Activated CD4-positive, alpha-beta T cell treated with anti-CD3 and anti-CD28 coated beads, Interleukin-2, amount 50 U/mL, for 4 hours (primary cell): ENCODE data around the gene ADAMTS2.
A peak's percentile ranks its signal among the peaks of the same experiment; 100 is the strongest.

Source experiments
- DNase-seq, 2 experiments: peaks; one replicate each; pipeline ENCODE4 v3.0.0-alpha.2; 2020

ADAMTS2 gene

DNA sequence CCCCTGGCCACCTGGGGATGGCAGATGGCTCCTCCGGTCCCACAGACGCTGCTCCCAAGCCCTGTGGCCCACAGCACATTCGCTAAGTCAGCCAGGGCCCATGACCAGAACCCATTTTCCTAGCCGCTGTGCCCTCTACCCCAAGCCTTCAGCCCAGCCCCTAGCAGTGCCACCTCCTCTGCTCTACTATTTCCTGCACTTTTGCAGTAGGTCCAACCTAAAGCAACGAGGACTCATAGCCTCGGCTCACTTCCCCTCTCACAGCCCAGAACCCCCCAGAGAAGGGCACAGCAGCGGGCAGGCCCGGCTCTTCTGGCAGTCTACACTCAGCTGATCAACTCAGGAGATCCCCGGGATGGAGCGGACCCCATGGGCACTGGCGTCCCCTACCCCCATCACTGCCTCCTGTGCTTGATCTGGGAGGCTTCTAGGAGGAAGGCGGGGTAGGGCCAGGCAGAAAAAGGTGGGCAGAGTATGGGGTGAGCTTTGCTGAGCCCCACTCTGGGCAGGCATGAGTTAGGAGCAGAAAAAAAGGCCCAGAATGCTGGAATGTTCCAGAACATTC is 173.9 kb downstream of the ADAMTS2 start:
- no peak for DNase-seq

- no peak for DNase-seq
These were observed 174.7 kb downstream of the ADAMTS2 start for GRCh38 chr5:179170606-179171005.

GRCh38 chr5:179169836-179170235 is 175.4 kb downstream of the ADAMTS2 start:
- no peak for DNase-seq

GRCh38 chr5:179168664-179169063 is 176.6 kb downstream of the ADAMTS2 start:
- DNase-seq: no peak

GRCh38 chr5:179167871-179168451 is 177.3 kb downstream of the ADAMTS2 start:
- DNase-seq: no peak

DNA sequence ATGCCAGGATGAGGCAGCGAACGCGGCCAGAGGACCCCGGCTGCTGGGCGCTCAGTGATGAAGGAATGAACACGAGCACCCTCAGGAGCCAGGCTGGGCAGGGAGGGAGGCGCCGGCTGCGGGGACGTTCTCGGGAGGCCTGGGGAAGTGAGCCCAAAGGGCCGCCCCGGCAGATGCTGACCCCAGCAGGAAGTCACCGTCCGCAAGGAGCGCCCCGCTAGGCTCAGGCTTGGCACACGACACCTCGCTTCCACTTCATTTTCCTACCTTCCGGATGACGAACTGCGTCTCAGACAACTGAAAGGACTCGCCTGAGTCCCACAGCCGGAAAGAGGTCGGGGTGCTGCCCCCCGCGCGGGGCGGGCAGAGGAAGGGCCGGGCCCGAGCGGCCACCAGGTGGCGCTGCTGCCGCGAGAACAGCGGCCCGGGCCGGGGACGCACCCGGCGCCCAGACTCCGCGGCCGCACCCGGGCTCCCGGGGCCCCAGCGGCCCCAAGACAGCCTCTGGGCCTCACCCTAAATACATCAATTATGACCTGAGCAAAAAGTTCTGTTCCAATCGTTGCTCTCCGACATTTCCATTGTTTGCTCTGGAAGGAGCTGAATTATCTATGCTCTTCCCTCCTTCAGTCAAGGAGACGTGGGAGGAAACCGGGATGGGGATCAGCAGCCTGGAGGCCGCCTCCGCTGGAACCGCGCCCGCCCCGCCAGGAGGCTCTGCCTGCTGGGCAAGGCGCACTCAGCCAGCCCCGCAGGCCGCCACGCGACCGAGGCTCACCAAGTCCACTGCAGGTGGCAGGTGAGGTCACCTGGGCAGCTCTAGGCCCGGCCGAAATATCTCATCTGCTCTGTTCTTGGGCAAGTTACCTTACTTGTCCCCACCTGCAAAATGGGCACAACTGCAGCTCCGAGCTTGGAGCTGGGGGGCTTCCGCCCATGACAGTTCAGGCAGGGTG is 178.1 kb downstream of the ADAMTS2 start:
- peak; percentile 41 to 42 for DNase-seq

DNA sequence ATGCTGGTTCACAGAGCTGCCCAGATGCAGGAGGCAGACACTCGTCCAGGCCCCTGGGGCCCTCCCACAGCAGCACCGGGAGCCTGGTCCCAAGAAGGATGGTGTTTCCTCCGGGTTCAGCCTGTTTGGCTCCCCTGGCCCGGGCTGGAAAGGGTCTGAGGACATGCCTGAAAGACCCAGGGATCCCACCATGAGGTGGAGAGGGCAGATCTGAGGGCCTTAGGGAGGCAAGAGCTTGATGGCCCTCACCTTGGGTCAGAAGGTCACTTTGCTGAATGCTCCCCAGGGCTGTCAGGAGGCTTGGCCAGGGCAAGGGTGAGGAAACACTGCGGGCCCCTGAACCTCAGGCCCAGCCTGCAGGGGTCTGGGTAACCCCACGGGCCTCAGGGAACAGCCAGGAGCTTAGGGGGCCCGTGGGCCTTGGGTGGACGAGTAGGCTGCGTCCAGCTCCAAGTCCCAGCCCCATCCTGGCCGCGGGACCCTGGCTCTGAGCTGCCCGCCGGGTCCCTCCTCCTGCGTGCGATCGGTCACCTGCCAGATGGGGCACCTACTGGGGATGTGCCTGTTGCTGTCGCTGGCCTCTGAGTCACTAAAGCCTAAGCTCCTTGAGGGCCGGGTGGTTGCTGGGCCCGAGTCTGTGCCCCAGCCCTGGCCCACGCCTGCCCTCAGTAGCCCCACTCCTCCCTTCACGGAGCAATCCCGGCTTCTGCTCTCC is 178.9 kb downstream of the ADAMTS2 start:
- DNase-seq: no peak

DNA sequence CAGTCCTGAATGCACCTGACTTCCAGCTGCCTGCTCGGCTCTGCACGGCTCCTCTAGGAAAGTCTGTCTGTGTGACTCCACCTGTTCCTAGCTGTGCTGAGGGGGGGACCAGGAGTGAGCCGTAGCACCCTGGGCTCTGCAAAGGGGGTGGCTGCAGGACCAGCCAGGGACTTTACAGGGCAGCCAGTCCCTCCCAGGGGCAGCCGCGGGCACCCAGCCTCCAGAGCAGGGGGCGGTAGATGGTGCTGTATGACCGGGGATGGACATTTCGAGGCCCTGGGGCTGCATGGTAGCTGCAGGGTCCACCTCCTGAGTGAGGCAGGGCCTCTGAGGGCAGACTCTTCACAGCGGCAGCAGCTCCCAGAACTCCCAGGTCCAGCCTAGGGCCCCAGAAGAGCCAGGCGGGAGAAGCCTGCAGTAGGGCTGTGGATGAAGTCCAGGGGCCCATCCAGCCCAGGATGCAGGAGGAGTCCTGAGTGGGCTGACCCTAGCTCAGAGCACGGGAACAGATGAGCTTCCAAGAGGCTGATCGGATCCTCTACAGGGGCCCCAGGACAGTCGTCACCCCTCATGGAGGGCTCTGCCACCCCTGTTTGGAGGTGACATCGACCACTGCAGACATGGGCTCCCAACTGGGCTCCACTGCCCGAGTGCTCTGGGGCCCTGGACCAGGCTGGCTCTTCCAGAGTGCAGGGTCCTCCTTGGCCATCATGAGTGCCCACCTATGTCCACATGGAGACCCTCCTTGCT is 179.7 kb downstream of the ADAMTS2 start:
- DNase-seq: no peak

- DNase-seq: no peak
These were observed 180.6 kb downstream of the ADAMTS2 start for GRCh38 chr5:179164331-179165311.

GRCh38 chr5:179163236-179164155 is 181.8 kb downstream of the ADAMTS2 start:
- no peak for DNase-seq

GRCh38 chr5:179162351-179163235 is 182.7 kb downstream of the ADAMTS2 start:
- no peak for DNase-seq

DNA sequence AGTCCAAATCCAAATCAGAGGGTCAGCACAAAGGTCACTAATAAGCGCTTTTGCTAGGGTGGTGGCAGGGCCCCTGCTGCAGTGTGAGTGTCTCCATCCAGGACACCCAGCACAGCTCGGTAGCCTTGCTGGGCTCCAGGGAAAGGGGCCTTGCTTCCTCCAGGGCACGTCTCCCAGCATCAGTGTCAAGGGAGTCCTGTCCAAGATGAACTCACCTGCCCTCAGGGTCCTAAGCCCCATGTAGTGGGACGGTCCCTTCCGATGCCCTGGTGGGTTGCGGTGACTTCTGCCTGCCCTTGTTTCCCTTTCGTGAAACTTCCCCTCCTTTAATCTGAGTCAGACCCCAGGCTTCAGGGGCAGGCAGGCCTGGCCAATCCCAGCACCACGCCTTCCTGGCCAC is 183.4 kb downstream of the ADAMTS2 start:
- no peak for DNase-seq

- DNase-seq: no peak
These were observed 184.7 kb downstream of the ADAMTS2 start for GRCh38 chr5:179160584-179160983.

DNA sequence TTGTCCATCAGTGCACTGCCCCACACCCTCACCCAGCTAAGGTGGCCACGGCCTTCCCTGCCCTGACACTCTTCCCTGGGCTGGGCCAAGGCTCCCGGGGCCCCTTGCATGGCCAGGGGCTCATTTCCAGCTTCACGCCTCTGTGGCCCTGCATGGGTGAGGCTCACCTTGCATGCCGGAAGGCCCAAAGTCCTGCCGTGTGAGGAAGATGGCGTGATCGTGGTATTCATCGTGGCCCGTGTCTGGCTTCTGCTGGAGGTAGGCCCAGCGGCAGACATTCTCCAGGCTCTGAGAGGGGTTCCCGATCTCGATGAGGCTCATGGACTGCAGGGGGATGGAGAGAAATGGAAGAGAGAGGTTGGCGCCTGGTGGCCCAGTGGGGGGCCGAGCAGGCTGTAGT is 186.7 kb downstream of the ADAMTS2 start:
- DNase-seq: no peak

DNA sequence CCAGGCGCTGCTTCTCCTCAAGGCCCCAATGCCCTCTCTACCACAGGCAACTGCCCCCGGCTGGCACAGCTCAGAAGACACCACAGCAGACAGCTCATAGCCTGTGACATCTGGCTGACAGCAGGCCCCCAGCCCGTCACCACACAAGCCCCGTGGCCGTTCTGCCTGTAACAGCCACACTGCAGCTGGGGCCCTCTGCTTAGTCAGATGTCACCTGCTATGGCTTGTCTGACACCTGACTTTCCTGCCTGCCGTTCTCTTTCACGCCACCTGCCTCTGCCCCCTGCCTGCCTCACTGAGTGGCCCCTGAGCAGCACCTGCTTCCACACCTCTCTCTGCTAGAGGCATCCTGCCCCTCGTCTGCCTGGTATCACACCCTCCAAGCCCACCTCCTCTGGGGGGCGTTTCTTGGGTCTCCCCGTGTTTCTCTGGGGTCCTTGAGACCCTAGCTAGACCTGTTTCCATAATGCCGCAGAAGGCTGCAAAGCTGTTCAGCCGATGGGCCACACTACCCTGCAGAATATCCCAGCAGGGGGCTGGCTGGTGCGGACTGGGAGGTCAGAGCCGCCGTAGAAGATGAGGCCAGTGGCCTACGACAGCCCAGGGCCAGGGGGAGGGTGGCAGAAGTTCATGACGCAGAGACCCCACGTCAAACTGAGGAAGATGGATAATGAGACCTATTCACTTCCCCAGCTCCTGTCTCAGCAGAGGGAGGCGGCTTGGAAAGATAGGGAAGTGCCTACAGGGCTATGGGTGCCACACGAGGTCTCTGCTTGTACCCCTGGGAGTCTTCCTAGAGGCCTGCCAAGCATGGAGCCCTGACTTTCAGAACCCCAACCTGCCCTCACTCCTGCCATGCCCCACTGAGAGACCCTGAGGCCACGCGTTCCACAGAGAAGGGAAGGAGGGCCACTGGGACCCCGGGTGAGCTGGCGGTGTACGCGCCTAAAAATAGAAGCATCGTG is 190.0 kb downstream of the ADAMTS2 start:
- no peak for DNase-seq

GRCh38 chr5:179154346-179154990 is 190.8 kb downstream of the ADAMTS2 start:
- DNase-seq: no peak

DNA sequence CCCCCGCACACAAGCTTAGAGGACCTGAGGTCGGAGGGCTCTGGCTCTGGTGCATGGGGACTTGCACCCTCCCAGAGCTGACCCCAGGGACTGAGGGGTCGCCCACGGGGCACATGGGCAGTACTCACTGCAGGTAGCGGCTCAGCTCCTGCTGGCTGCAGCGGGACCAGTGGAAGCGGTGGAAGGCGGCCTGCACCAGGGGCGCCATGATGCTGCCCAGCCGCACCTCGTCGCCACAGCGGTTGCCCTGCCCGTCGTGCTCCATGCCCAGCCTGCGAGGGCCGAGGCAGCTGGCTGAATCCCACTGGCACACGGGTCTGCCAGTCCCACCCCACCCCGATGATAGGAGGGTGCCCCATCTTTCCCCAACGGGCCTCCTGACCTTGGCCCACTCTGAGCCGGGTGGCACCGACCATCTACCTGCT is 191.3 kb downstream of the ADAMTS2 start:
- no peak for DNase-seq
